Non-pigmented ciliary epithelial cell (primary cell): ENCODE data around the gene FASN.

Experiments used
- DNase-seq: peaks from one replicate; pipeline ENCODE4 v3.0.0-alpha.2; 2010; ENCODE audit warnings: low read depth

FASN gene

GRCh38 chr17:82055965-82056728 is 41.9 kb downstream of the FASN start:
- no peak for DNase-seq

- DNase-seq, result no peak
These were observed 42.7 kb downstream of the FASN start for GRCh38 chr17:82055023-82055964.

GRCh38 chr17:82054351-82055022 is 43.5 kb downstream of the FASN start:
- DNase-seq, result no peak

GRCh38 chr17:82053556-82054263 is 44.3 kb downstream of the FASN start:
- DNase-seq, result no peak

- DNase-seq, result no peak
These were observed 44.9 kb downstream of the FASN start for GRCh38 chr17:82053130-82053529.

- no peak for DNase-seq
These were observed 45.4 kb downstream of the FASN start for GRCh38 chr17:82052638-82053059.

GRCh38 chr17:82051776-82052637 is 46.0 kb downstream of the FASN start, which contains the start of the genes GPS1 and RFNG:
Gene GPS1 (plus strand): TSS chr17:82051898. CDS start chr17:82051932, 34 bp downstream.
Gene RFNG (minus strand): TSS chr17:82051811. CDS start chr17:82051766, 45 bp downstream.
- DNase-seq, result no peak

- no peak for DNase-seq
These were observed 47.0 kb downstream of the FASN start for GRCh38 chr17:82050761-82051641.

- no peak for DNase-seq
These were observed 47.8 kb downstream of the FASN start for GRCh38 chr17:82050152-82050760.

- no peak for DNase-seq
These were observed 48.5 kb downstream of the FASN start for GRCh38 chr17:82049521-82049971.

GRCh38 chr17:82049106-82049505 is 48.9 kb downstream of the FASN start:
- DNase-seq, result no peak

GRCh38 chr17:82048571-82048971 is 49.5 kb downstream of the FASN start:
- DNase-seq, result no peak

GRCh38 chr17:82047914-82048570 is 50.0 kb downstream of the FASN start:
- no peak for DNase-seq

GRCh38 chr17:82047379-82047778 is 50.7 kb downstream of the FASN start:
- DNase-seq, result no peak

- no peak for DNase-seq
These were observed 51.1 kb downstream of the FASN start for GRCh38 chr17:82046903-82047302.

GRCh38 chr17:82045936-82046484 is 52.0 kb downstream of the FASN start:
- DNase-seq, result no peak

GRCh38 chr17:82043507-82043906 is 54.5 kb downstream of the FASN start:
- DNase-seq, result no peak

GRCh38 chr17:82042649-82043048 is 55.4 kb downstream of the FASN start:
- DNase-seq, result no peak
